AG09309 (cell line): ENCODE results near the gene SLC2A13.
A peak's percentile ranks its signal among the peaks of the same experiment; 100 is the strongest.

Source experiments
- DNase-seq: peaks from one replicate; pipeline ENCODE4 v3.0.0-alpha.2; 2010; ENCODE audit warnings: low read depth
- H3K4me3 ChIP-seq: 2 replicates; pipeline ENCODE4 v1.5.1; 2011; ENCODE audit warnings: mild to moderate bottlenecking, low read depth, low read length, moderate library complexity; ENCODE audit not compliant: control insufficient read depth
- TF ChIP-seq, protein P1 (sequence below): IDR thresholded peaks from 2 replicates; pipeline ENCODE4 v1.5.1; 2011; ENCODE audit warnings: mild to moderate bottlenecking, low read depth, low read length, inconsistent platforms; ENCODE audit not compliant: insufficient read depth, control insufficient read depth; ENCODE audit errors: missing control alignments

SLC2A13 gene

DNA sequence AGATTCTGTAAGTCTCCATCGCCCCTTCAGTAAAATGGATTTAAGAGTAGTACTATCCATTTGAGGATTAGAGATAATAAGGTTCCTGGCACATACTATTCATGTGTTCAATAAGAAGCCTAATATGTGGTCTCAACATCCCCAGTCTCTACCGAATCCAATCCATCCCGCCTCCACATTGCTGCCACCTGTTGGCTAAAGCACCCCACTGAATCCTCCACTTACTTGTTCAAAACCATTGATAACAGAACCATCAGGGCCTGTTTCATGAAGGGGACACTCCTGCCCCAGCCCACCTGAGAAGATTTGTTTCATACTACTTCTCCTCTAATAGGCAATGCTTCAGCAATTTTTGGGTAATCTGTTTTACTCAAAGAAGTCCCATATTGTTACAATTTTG lies 147.5 kb downstream of the SLC2A13 start:
- no peak overlapping the region for H3K4me3 ChIP-seq
- TF ChIP-seq, protein P1, sequence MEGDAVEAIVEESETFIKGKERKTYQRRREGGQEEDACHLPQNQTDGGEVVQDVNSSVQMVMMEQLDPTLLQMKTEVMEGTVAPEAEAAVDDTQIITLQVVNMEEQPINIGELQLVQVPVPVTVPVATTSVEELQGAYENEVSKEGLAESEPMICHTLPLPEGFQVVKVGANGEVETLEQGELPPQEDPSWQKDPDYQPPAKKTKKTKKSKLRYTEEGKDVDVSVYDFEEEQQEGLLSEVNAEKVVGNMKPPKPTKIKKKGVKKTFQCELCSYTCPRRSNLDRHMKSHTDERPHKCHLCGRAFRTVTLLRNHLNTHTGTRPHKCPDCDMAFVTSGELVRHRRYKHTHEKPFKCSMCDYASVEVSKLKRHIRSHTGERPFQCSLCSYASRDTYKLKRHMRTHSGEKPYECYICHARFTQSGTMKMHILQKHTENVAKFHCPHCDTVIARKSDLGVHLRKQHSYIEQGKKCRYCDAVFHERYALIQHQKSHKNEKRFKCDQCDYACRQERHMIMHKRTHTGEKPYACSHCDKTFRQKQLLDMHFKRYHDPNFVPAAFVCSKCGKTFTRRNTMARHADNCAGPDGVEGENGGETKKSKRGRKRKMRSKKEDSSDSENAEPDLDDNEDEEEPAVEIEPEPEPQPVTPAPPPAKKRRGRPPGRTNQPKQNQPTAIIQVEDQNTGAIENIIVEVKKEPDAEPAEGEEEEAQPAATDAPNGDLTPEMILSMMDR, result peak; percentile 28
- no peak for DNase-seq

DNA sequence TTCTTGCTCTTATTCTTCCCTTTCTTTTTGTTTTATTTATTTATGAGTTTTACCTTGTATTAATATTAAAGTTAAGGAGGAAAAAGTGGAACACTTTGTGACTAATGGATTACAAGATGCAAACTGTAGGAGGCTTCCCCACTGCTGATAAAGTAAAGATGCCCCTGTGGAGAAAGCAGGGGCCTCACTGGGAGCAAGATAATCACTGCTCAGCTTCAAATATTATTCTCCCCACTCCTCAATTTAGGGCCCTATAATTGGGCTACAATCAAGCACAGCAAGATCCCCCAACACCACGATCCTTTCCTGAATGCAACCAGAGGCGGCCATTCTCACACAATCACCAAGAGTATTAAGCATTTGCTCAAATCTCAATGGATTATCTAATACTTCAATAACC lies 149.2 kb downstream of the SLC2A13 start:
- DNase-seq, result no peak
- no peak overlapping the region for H3K4me3 ChIP-seq
- TF ChIP-seq, protein P1, result no peak

DNA sequence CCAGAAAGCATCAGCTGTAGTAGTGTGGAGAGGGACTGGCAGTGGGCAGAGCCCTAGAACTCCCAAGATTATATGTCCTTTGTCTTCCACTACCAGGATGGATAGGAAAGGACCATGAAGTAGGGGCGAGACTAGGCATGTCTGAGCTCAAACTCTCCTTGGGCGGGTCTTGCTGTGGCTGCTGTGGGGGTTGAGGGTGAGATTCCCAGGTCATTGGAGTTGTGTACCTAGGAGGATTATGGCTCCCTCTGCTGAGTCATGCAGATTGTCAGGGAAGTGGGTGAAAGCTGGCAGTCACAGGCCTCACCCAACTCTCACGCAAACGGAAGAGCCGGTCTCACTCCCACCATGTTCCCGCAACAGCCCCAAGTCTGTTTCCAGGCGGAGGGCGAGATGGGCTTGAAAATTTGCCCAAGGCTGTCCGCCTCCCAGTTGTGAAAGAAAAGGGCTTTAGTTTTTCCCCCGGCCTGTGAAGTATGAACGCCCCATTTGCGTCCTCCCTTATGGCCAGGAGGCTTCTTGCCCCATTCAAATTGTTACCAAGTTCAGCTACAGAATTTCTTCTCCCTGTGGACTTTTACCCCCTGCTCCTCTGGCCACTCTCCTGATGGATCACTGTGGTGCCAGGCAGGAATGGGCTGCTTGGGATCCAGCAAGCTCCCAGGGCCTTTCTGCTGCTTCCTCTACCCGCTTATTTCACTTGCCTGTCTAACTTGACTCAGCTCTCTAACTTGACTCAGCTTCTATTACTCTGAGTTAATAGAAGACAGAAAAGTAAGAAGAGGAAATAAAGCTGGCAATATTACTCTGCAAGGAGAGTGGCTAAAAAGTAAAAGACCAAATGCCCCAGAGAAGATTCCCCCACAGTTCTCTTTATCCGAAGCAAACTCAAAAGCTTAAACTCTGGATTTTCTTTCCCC lies 159.3 kb downstream of the SLC2A13 start:
- no peak overlapping the region for H3K4me3 ChIP-seq
- TF ChIP-seq, protein P1, result no peak
- no peak for DNase-seq

DNA sequence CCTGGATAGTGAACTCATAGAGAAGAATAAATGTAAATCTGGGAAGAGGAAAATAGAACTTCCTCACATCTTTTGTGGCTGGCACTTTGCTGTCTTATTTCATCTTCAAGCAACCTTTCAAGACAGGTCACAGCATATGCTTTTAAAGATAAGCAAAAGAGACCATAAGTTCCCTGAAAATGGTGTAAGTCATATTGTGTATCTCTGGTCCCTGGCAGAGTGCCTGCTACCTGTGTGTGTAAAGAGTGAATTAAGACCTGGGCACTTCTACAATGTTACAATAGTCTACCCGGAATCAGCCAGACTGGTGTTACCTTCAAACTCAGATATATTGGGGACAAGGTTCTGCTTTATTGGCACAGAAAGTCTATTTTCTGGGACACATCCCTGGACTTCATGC lies 168.8 kb downstream of the SLC2A13 start:
- no peak for DNase-seq
- TF ChIP-seq, protein P1, result no peak

DNA sequence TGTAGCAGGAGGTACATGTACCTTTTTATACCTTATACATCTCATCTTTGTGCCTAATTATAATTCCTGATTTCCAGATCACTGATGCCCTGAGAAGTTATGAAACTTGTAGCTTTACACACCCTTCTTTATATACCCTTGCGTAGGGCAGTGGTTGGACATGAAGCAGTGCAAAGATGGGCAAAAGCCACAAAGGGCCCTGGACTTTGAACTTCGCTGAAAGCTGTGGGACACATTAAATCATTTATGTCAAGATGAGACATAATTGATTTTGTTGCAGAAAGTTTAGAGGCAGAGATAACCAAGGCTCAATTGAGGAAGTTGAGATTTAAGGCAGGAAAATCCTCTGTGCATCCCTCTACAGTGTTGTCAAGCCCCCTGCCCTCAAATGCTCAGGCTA lies 170.0 kb downstream of the SLC2A13 start:
- no peak for DNase-seq
- H3K4me3 ChIP-seq, result no peak overlapping the region
- TF ChIP-seq, protein P1, result no peak

More for the DNA sequence above, 168.8 kb downstream of the SLC2A13 start:
- no peak overlapping the region for H3K4me3 ChIP-seq

DNA sequence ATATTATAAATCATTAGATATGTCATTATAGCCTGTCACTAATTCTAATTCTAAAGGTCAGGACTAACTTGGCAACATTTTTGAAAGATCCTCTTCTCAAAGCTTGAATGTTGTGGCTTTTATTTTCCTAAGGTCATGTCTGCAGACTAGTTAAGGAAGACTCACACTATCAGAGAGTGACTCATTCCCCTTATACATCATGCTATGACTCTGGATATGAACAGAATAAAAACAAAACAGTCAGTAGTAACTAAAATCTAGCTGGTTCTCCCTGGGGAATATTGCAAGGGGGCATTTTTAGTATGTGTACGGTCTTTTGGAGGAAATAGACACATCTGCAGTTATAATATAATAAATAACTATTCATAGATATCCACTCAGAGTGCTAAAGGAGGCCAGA lies 170.6 kb downstream of the SLC2A13 start:
- no peak for DNase-seq
- TF ChIP-seq, protein P1, result no peak
- no peak overlapping the region for H3K4me3 ChIP-seq
